Muscle of leg (tissue), 11 donors: ENCODE data around the gene ZNF546. TPM values are rescaled to one million over a fixed set of nuclear protein-coding genes. Genes with fewer than 3 reads are reported as not detected.

Source experiments
- DNase-seq: peaks from one replicate; pipeline ENCODE4 v3.0.0; 2013
- H3K27ac ChIP-seq: one replicate; pipeline ENCODE4 v1.5.1; 2013; ENCODE audit warnings: mild to moderate bottlenecking, low read length, control low read depth
- H3K27me3 ChIP-seq: one replicate; pipeline ENCODE4 v1.6.1; 2013; ENCODE audit warnings: low read length; ENCODE audit not compliant: control insufficient read depth, insufficient read depth
- H3K36me3 ChIP-seq: one replicate; pipeline ENCODE4 v1.6.1; 2013; ENCODE audit warnings: low read length; ENCODE audit not compliant: control insufficient read depth, insufficient read depth
- H3K4me1 ChIP-seq: one replicate; pipeline ENCODE4 v1.6.1; 2013; ENCODE audit warnings: low read length; ENCODE audit not compliant: control insufficient read depth, insufficient read depth
- H3K4me3 ChIP-seq: one replicate; pipeline ENCODE4 v1.5.1; 2013; ENCODE audit warnings: low read length, control low read depth
- H3K9me3 ChIP-seq: replicated peaks from 2 replicates; pipeline ENCODE4 v1.6.1; 2013; ENCODE audit warnings: low read depth, low read length; ENCODE audit not compliant: control insufficient read depth
- WGBS: methylation state at CpG from one replicate; pipeline ENCODE4 v1.1.5; 2013; ENCODE audit warnings: missing lambda C conversion rate; ENCODE audit not compliant: insufficient coverage; 5-methylcytosine and 5-hydroxymethylcytosine counted together
- polyA plus RNA-seq, 8 donors: library from polyadenylated mRNA; unstranded; fragments of 120-200 nt; gene quantifications; one replicate each; pipeline versions ENCODE4 v1.2.1 to v1.2.3, GENCODE V29; 2013; ENCODE audit warnings: inconsistent platforms in 1 of 8, low replicate concordance in 1 of 8; ENCODE audit not compliant: insufficient read length in 8 of 8, insufficient read depth in 1 of 8
- total RNA-seq: library from RNA; stranded (reverse); fragments of 120-200 nt; gene quantifications from one replicate; pipeline ENCODE4 v1.2.4, GENCODE V29; 2013

The ZNF546 gene
- total and polyA plus RNA-seq, 9 donors: 2.5 to 8.9 (median 3.4) TPM

DNA sequence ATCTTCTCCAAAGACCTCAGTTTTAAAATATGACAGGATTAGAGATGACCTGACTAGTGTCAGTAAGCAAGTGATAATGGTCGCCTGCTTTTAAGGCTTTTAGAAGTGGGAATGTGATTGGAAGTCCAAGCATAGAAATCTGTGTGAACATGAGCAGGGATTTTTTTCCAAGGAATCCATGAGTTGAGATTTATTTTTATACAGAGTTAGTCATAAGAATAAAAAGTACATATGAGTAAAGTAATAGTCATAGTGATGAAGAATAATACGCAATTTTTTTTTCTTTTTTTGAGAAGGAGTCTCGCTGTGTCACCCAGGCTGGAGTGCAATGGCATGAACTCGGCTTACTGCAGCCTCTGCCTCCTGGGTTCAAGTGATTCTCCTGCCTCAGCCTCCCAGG is 1.6 kb downstream of the ZNF546 start:
- no peaks in the 10 kb centered on the region for H3K27me3 ChIP-seq
- DNase-seq: no peak
- H3K4me3 ChIP-seq: no peak overlapping the region
- no peak overlapping the region for H3K27ac ChIP-seq
- 95% methylated on average over 2 of the region's 4 CpGs for WGBS
- H3K36me3 ChIP-seq: no peaks in the 10 kb centered on the region
- peaks cover 4% of the 10 kb centered on the region for H3K9me3 ChIP-seq
- H3K4me1 ChIP-seq: peaks cover 12% of the 10 kb centered on the region

DNA sequence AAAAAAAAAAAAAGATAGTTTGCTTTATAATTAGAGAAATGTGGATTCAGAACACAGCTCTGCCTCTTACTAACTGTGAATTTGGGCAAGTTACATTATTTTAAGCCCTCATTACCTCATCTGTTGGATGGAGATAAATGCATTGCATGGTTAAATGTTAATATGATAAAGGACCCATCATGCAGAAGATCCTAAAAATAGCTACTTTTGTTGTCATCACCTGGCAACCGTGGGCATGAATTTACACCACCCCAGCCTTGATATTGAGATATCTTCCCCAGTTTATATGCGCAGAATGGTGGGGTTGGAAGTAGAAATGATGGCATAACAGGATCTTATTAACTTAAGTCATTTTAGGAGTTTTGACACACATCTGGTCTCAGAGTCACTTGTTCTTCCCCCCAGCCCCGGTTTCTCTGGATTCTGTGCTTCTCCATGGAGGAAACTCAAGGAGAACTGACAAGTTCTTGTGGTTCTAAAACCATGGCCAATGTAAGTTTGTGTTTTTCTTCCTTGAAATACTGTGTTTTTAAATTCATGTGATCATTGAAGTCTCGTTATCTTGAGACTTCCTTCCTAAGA is 8.9 kb downstream of the ZNF546 start:
- no peak for DNase-seq
- Histone ChIP-seq H3K9me3 (peaks cover 3% of the 10 kb centered on the region), H3K4me3 (no peak overlapping the region), H3K36me3 (peaks cover 16% of the 10 kb centered on the region), H3K27me3 (no peaks in the 10 kb centered on the region), H3K27ac (no peak overlapping the region), H3K4me1 (peaks cover 4% of the 10 kb centered on the region)
- WGBS: 100% methylated on average over 1 of the region's 4 CpGs

DNA sequence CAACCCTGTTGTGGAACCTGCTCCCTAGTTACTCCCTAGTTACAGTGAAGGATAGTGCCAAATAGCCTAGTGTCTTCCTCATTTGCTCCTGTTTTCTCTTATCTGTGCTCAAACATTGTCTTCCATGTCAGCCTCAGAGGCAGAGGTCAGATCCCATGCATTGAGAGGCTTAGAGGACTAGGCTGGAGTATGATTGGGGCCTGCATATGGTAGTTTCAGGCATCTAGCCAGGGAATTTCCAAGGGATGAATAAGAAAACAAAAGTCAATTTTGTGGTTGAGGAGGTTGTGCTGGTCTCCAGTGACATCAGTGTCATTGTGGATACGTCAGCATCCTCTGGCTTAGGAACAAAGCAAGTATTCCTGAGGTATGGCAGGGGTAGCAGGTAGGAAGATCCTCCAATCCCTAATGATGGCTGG is 9.4 kb downstream of the ZNF546 start:
- DNase-seq: peak; percentile 10
- WGBS: no CpG with 5 or more reads among the region's 1 CpG
- H3K27ac ChIP-seq: no peak overlapping the region

DNA sequence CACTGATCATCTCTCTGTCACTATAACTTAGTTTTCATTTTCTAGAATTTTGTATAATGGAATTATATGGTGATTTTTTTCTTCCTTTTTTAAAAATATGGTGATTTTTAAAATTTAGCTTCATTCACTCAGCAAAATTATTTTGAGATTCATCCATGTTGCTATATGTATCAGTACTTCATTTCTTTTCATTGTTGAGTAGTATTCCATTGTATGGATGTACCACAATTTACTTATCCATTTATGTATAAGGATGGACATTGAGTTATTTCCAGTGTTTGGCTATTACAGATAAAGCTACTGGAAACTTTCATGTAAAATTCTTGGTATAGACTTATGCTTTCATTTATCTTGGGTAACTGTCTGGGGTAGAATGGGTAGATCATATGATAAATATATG is 12.8 kb downstream of the ZNF546 start:
- H3K9me3 ChIP-seq: peaks cover 13% of the 10 kb centered on the region
- H3K27ac ChIP-seq: no peak overlapping the region
- H3K36me3 ChIP-seq: peaks cover 20% of the 10 kb centered on the region
- H3K4me1 ChIP-seq: peaks cover 4% of the 10 kb centered on the region
- no peaks in the 10 kb centered on the region for H3K27me3 ChIP-seq
- no peak for DNase-seq
- no peak overlapping the region for H3K4me3 ChIP-seq

More for the DNA sequence above, 9.4 kb downstream of the ZNF546 start:
- Histone ChIP-seq H3K27me3 (no peaks in the 10 kb centered on the region), H3K36me3 (peaks cover 16% of the 10 kb centered on the region), H3K4me3 (no peak overlapping the region), H3K4me1 (peaks cover 4% of the 10 kb centered on the region), H3K9me3 (peaks cover 3% of the 10 kb centered on the region)

DNA sequence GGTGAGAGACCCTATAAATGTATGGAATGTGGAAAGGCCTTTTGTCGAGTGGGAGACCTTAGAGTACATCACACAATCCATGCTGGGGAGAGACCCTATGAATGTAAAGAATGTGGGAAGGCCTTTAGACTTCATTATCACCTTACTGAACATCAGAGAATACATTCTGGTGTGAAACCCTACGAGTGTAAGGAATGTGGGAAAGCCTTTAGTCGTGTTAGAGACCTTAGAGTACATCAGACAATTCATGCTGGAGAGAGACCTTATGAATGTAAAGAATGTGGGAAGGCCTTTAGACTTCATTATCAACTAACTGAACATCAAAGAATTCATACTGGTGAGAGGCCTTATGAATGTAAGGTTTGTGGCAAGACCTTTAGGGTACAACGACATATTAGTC is 17.1 kb downstream of the ZNF546 start:
- Histone ChIP-seq H3K27me3 (no peaks in the 10 kb centered on the region), H3K4me3 (no peak overlapping the region), H3K4me1 (no peaks in the 10 kb centered on the region), H3K27ac (no peak overlapping the region), H3K9me3 (peaks cover 32% of the 10 kb centered on the region), H3K36me3 (peaks cover 10% of the 10 kb centered on the region)
- DNase-seq: no peak
- WGBS: no CpG with 5 or more reads among the region's 4 CpGs

DNA sequence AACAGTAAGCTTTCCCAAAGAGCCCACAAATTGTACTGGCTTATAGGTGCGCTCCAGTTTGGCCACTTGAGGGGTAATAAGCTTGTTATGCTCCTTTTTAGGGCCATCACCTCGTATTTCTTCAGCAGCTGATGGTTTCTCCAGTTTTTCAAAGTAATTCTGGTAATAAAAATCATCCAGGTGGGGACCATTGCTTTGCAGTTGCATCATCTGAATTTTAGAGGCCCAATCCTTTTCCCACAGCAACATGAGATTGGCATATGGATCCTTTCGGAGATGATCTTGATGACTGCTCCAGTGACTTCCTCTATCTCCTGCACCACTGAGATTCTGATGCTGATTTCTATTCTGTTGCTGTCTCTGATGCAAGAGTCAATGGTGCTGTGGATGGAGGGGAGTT is 27.1 kb downstream of the ZNF546 start:
- H3K27ac ChIP-seq: no peak overlapping the region
- no peak for DNase-seq
- 100% methylated on average over 1 of the region's 3 CpGs for WGBS
- peaks cover 50% of the 10 kb centered on the region for H3K9me3 ChIP-seq
- no peaks in the 10 kb centered on the region for H3K36me3 ChIP-seq
- no peaks in the 10 kb centered on the region for H3K27me3 ChIP-seq
- no peak overlapping the region for H3K4me3 ChIP-seq
- H3K4me1 ChIP-seq: no peaks in the 10 kb centered on the region

DNA sequence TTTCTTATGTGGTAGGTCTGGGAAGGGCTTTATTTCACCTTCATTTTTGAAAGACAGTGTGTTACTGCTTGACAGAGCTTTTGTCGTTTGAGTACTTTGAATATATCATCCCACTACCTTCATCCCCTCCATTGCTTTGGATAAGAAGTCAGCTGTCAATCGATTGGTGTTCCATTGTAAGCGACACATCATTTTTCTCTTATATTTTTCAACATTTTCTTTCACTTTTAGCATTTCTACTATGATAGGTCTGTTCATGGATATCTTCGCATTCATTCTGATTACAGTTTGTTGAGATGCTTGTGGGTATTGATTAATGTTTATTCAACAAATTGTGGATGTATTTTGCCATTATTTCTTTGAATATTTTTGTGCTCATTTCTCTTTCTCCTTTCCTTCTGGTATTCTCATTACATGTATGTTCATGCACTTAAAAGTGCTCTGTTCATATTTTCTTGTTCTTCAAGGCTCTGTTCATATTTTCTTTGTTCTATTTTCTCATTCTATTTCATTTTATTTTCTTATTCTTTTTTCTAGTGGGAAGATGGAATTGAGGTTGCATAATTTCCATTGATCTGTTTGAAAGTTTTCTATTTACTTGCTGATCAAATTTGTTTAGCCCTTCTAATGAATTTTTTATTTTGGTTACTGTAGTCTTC is 29.2 kb downstream of the ZNF546 start:
- no peaks in the 10 kb centered on the region for H3K36me3 ChIP-seq
- H3K27ac ChIP-seq: no peak overlapping the region
- no peaks in the 10 kb centered on the region for H3K4me1 ChIP-seq
- H3K27me3 ChIP-seq: no peaks in the 10 kb centered on the region
- H3K4me3 ChIP-seq: no peak overlapping the region
- no CpG with 5 or more reads among the region's 4 CpGs for WGBS
- DNase-seq: no peak
- peaks cover 62% of the 10 kb centered on the region for H3K9me3 ChIP-seq

DNA sequence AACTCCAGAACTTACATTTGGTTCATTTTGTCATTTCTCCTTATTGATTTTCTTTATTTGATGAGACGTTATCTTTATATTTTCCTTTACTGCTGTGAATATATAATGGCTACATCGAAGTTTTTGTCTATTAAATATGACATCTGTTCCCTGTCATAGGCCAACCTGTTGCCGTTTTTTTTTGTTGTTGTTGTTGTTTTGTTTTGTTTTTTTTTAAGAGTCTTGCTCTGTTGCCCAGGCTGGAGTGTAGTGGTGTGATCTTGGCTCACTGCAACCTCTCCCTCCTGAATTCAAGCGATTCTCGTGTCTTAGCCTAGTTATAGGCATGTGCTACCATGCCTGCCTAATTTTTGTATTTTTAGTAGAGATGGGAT is 29.7 kb downstream of the ZNF546 start:
- Histone ChIP-seq H3K27me3 (no peaks in the 10 kb centered on the region), H3K4me1 (no peaks in the 10 kb centered on the region), H3K36me3 (no peaks in the 10 kb centered on the region), H3K9me3 (peaks cover 67% of the 10 kb centered on the region), H3K4me3 (no peak overlapping the region), H3K27ac (no peak overlapping the region)
- 93% methylated on average over 2 of the region's 5 CpGs for WGBS
- DNase-seq: no peak

DNA sequence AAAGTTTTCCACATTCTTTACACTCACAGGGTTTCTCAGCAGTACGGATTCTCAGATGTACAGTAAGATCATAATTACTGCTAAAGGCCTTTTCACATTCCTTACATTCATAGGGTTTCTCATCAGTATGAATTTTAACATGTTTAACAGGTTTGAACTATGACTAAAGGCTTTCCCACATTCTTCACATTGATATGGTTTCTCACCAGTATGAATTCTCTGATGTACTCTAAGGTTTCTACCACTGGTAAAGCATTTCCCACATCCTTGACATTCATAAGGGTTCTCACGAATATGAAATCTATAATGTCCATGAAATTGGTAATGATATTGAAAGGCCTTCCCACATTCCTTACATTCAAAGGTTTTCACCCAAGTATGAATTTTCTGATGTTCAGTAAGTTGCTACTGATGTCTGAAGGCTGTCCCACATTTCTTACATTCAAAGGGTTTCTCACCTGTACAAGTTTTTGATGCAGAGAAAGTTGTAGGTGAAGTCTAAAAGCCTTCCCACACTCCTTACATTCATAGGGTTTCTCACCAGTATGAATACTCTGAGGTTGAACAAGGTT is 37.2 kb downstream of the ZNF546 start:
- Histone ChIP-seq H3K4me3 (no peak overlapping the region), H3K4me1 (no peaks in the 10 kb centered on the region), H3K36me3 (no peaks in the 10 kb centered on the region), H3K9me3 (peaks cover 70% of the 10 kb centered on the region), H3K27me3 (no peaks in the 10 kb centered on the region), H3K27ac (no peak overlapping the region)
- WGBS: no CpG with 5 or more reads among the region's 2 CpGs
- no peak for DNase-seq

DNA sequence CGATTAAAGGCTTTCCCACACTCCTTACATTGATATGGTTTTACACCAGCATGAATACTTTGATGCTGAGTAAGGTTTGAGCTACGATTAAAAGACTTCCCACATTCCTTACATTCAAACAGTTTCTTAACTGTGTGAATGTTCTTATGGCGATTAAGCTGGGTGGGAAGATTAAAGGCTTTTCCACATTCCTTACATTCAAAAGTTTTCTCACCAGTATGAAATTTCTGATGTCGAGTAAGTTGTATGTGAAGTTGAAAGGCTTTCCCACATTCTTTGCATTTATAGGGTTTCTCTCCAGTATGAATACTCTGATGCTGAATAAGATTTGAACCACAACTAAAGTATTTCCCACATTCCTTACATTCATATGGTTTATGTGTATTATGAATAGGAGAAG is 39.1 kb downstream of the ZNF546 start:
- no peaks in the 10 kb centered on the region for H3K4me1 ChIP-seq
- no peak overlapping the region for H3K4me3 ChIP-seq
- H3K27me3 ChIP-seq: no peaks in the 10 kb centered on the region
- no peak overlapping the region for H3K27ac ChIP-seq
- WGBS: no CpG with 5 or more reads among the region's 4 CpGs
- peaks cover 59% of the 10 kb centered on the region for H3K9me3 ChIP-seq
- DNase-seq: no peak
- no peaks in the 10 kb centered on the region for H3K36me3 ChIP-seq
